DMS 273 (cell line): ENCODE data around the gene PAK1.
"Not testable (repeated sequence)": the region's sequence is repeated elsewhere in the genome, so short reads cannot be mapped to it uniquely, and the experiment has no call there.

Experiments
- DNase-seq: peaks from one replicate; lab custom pipeline; 2025; ENCODE audit not compliant: unreplicated experiment; lab: John Stamatoyannopoulos, UW

Gene PAK1

GRCh38 chr11:77312107-77312506 is 161.8 kb downstream of the PAK1 start:
- DNase-seq, result no peak

GRCh38 chr11:77311701-77312100 is 162.2 kb downstream of the PAK1 start:
- no peak for DNase-seq

GRCh38 chr11:77310721-77311120 is 163.2 kb downstream of the PAK1 start:
- DNase-seq, result no peak

- no peak for DNase-seq
Measured at GRCh38 chr11:77309401-77310085, 164.4 kb downstream of the PAK1 start.

GRCh38 chr11:77308838-77309237 is 165.1 kb downstream of the PAK1 start:
- DNase-seq, result no peak

GRCh38 chr11:77303328-77303727 is 170.6 kb downstream of the PAK1 start:
- peak; percentile 1 for DNase-seq

- DNase-seq, result no peak
Measured at GRCh38 chr11:77302752-77303151, 171.1 kb downstream of the PAK1 start.

- no peak for DNase-seq
Measured at GRCh38 chr11:77301510-77301909, 172.4 kb downstream of the PAK1 start, which contains the start of gene GDPD4. GDPD4 (minus strand) TSS chr11:77301686; CDS start chr11:77285137, 16,549 bp downstream.

- DNase-seq, result no peak
Measured at GRCh38 chr11:77300695-77301094, 173.2 kb downstream of the PAK1 start.

- DNase-seq, result not testable (repeated sequence)
Measured at GRCh38 chr11:77300028-77300427, 173.9 kb downstream of the PAK1 start.

- peak; percentile 35 for DNase-seq
Measured at GRCh38 chr11:77299528-77299993, 174.3 kb downstream of the PAK1 start.

GRCh38 chr11:77294040-77294439 is 179.9 kb downstream of the PAK1 start:
- no peak for DNase-seq

- no peak for DNase-seq
Measured at GRCh38 chr11:77289737-77290136, 184.2 kb downstream of the PAK1 start.

GRCh38 chr11:77287615-77288273 is 186.2 kb downstream of the PAK1 start:
- peak; percentile 14 for DNase-seq

GRCh38 chr11:77287136-77287535 is 186.8 kb downstream of the PAK1 start:
- no peak for DNase-seq

GRCh38 chr11:77284476-77285468 is 189.1 kb downstream of the PAK1 start:
- DNase-seq, result no peak

GRCh38 chr11:77283101-77283500 is 190.8 kb downstream of the PAK1 start:
- no peak for DNase-seq

- DNase-seq, result no peak
Measured at GRCh38 chr11:77278595-77279506, 195.0 kb downstream of the PAK1 start.

GRCh38 chr11:77276271-77276670 is 197.6 kb downstream of the PAK1 start:
- no peak for DNase-seq
